ENCODE measurements around the gene REG4. TPM values are rescaled to one million over a fixed set of nuclear protein-coding genes. Genes with fewer than 3 reads are reported as not detected.

Gene REG4
- total and polyA plus RNA-seq, 2 of the 4 experiments (the other 2 are of a cell fraction) = not detected

DNA sequence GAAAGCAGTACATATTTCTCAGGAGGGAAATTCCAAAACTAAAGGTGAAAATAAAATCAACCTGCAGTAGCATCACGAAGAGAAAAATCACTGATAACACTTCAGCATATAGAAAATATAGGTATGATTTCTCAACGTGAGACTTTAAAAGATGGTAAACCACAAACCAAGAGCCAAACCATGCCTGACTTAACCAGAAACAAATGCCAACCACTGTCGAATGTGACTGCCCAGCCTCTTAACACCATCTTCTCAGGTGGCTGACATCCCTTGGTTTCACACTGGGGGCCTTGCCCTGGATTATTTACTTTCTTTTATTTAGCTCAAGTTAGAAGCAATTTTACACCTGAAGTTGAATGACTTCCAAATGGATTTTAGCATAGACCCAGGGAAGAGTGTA, 52.7 kb downstream of the REG4 start:
- in situ Hi-C loops (cut with MboI; ENCODE audit: low sequenced_read_pairs) = loop anchor here (10.0 kb wide), 1 partner anchor 56 kb away; the partner anchor contains the start of gene REG4
- ATAC-seq (ENCODE audit: low read depth) (no peak), DNase-seq (no peak)
- Histone ChIP-seq H3K4ac (ENCODE audit: low read depth, low read length) (no peak overlapping the region), H2BK20ac (ENCODE audit: low read depth, low read length) (no peak overlapping the region), H3K4me3 (ENCODE audit: insufficient read depth, low read depth, low read length) (no peak overlapping the region), H3K9me1 (ENCODE audit: insufficient read depth, low read length) (no peaks in the 10 kb centered on the region), H3K27ac (ENCODE audit: insufficient read depth, low read length) (no peak overlapping the region), H2BK120ac (ENCODE audit: low read depth, low read length) (no peak overlapping the region), H3K4me2 (ENCODE audit: low read depth, low read length) (no peak overlapping the region), H4K20me1 (ENCODE audit: insufficient read depth, low read length) (no peaks in the 10 kb centered on the region), H3K56ac (ENCODE audit: extremely low read depth, insufficient read depth, low read length) (no peak overlapping the region), H3K79me1 (ENCODE audit: low read depth in 1 of 2, low read length in 2 of 2) (no peaks in the 10 kb centered on the region), H3K36me3 (ENCODE audit: control insufficient read depth, insufficient read depth, low read length) (no peaks in the 10 kb centered on the region), H3K27me3 (ENCODE audit: control insufficient read depth, insufficient read depth, low read length) (peaks cover 6% of the 10 kb centered on the region), H3K23ac (ENCODE audit: low read depth, low read length) (no peak overlapping the region), H4K91ac (ENCODE audit: insufficient read depth, low read depth, low read length) (no peak overlapping the region), H2AFZ (replicated peaks; ENCODE audit: low read length, poor library complexity) (no peak overlapping the region), H3K18ac (ENCODE audit: low read depth, low read length) (no peak overlapping the region), H4K8ac (ENCODE audit: low read depth in 2 of 2, low read length in 2 of 2) (no peak overlapping the region), H3K9me3 (ENCODE audit: control insufficient read depth, insufficient read depth, low read length) (no peaks in the 10 kb centered on the region), H3K4me1 (ENCODE audit: control insufficient read depth, insufficient read depth, low read length) (no peaks in the 10 kb centered on the region), H3K14ac (replicated peaks; ENCODE audit: low read depth, low read length) (no peak overlapping the region), H2BK15ac (ENCODE audit: low read depth, low read length) (no peak overlapping the region), H2BK5ac (ENCODE audit: low read depth, low read length, poor library complexity, severe bottlenecking) (no peak overlapping the region), H2AK9ac (replicated peaks; ENCODE audit: low read depth, low read length, poor library complexity) (no peak overlapping the region), H2AK5ac (ENCODE audit: low read depth, low read length) (no peak overlapping the region), H4K5ac (ENCODE audit: low read depth, low read length) (no peak overlapping the region), H3K9ac (ENCODE audit: low read depth, low read length) (no peak overlapping the region)
- intact Hi-C loops (cut with micrococcal nuclease) = no loop called here
- ChIA-PET CTCF (no interaction called here), POLR2A (ENCODE audit: unreplicated experiment) (no interaction called here)
- WGBS, 2 experiments (ENCODE audit: extremely low coverage in 2 of 2, insufficient read length in 1 of 2) = 100% methylated on average over 1 of the region's 3 CpGs; no CpG with 5 or more reads in 1 of the 2 experiments
- dilution Hi-C loops (cut with HindIII; ENCODE audit: low sequenced_read_pairs, unreplicated experiment) = no loop called here
- no peak for TF ChIP-seq RFX5 (IDR thresholded peaks at IDR 0.05; ENCODE audit: low read depth, low read length)
- TF ChIP-seq, protein P1, sequence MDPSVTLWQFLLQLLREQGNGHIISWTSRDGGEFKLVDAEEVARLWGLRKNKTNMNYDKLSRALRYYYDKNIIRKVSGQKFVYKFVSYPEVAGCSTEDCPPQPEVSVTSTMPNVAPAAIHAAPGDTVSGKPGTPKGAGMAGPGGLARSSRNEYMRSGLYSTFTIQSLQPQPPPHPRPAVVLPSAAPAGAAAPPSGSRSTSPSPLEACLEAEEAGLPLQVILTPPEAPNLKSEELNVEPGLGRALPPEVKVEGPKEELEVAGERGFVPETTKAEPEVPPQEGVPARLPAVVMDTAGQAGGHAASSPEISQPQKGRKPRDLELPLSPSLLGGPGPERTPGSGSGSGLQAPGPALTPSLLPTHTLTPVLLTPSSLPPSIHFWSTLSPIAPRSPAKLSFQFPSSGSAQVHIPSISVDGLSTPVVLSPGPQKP (IDR thresholded peaks at IDR 0.05; ENCODE audit: borderline replicate concordance, low read depth, low read length) = no peak
- TF ChIP-seq, protein P2, sequence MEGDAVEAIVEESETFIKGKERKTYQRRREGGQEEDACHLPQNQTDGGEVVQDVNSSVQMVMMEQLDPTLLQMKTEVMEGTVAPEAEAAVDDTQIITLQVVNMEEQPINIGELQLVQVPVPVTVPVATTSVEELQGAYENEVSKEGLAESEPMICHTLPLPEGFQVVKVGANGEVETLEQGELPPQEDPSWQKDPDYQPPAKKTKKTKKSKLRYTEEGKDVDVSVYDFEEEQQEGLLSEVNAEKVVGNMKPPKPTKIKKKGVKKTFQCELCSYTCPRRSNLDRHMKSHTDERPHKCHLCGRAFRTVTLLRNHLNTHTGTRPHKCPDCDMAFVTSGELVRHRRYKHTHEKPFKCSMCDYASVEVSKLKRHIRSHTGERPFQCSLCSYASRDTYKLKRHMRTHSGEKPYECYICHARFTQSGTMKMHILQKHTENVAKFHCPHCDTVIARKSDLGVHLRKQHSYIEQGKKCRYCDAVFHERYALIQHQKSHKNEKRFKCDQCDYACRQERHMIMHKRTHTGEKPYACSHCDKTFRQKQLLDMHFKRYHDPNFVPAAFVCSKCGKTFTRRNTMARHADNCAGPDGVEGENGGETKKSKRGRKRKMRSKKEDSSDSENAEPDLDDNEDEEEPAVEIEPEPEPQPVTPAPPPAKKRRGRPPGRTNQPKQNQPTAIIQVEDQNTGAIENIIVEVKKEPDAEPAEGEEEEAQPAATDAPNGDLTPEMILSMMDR (conservative IDR thresholded peaks at IDR 0.05; ENCODE audit: low read depth, low read length) = no peak
- TF ChIP-seq MAFK (IDR thresholded peaks at IDR 0.05; ENCODE audit: low read depth, low read length) = no peak
- no peak for TF ChIP-seq RAD21 (IDR thresholded peaks at IDR 0.05; ENCODE audit: low read length)
- TF ChIP-seq CEBPB (IDR thresholded peaks at IDR 0.05; ENCODE audit: low read depth, low read length) = no peak
- TF ChIP-seq MXI1 (IDR thresholded peaks at IDR 0.05; ENCODE audit: borderline replicate concordance, low read depth, low read length) = no peak
- TF ChIP-seq POLR2A (IDR thresholded peaks at IDR 0.05; ENCODE audit: low read depth, low read length) = no peak
- TF ChIP-seq CHD1 (IDR thresholded peaks at IDR 0.05; ENCODE audit: low read depth, low read length) = no peak
- BruUV-seq (replicated peaks) = no TSS peak
